Parathyroid adenoma (tissue), 2 donors: ENCODE results near the gene LCN2.
"Not testable (repeated sequence)": the region's sequence is repeated elsewhere in the genome, so short reads cannot be mapped to it uniquely, and the experiment has no call there.

Source experiments
- H2AFZ ChIP-seq: fragments of 300-600 bp; sonication (generic); one replicate; pipeline ENCODE4 v1.7.0; 2017; ENCODE audit warnings: antibody characterized with exemption, mild to moderate bottlenecking
- H3K27ac ChIP-seq: fragments of 300-600 bp; sonication (generic); one replicate; pipeline ENCODE4 v1.7.0; 2017
- H3K27me3 ChIP-seq: fragments of 300-600 bp; sonication (generic); one replicate; pipeline ENCODE4 v1.7.0; 2017; ENCODE audit warnings: low read length; ENCODE audit not compliant: control insufficient read depth, insufficient read depth
- H3K36me3 ChIP-seq: fragments of 300-600 bp; sonication (generic); one replicate; pipeline ENCODE4 v1.7.0; 2017; ENCODE audit warnings: low read length; ENCODE audit not compliant: control insufficient read depth, insufficient read depth
- H3K4me1 ChIP-seq: fragments of 300-600 bp; sonication (generic); one replicate; pipeline ENCODE4 v1.7.0; 2017; ENCODE audit warnings: control low read depth
- H3K4me2 ChIP-seq: fragments of 300-600 bp; sonication (generic); one replicate; pipeline ENCODE4 v1.7.0; 2017; ENCODE audit warnings: low read length
- H3K4me3 ChIP-seq: fragments of 300-600 bp; sonication (generic); one replicate; pipeline ENCODE4 v1.7.0; 2017; ENCODE audit warnings: low read depth, low read length
- H3K79me2 ChIP-seq: fragments of 300-600 bp; sonication (generic); one replicate; pipeline ENCODE4 v1.7.0; 2017; ENCODE audit warnings: control low read depth
- H3K9ac ChIP-seq: fragments of 300-600 bp; sonication (generic); one replicate; pipeline ENCODE4 v1.7.0; 2017; ENCODE audit warnings: mild to moderate bottlenecking
- H3K9me3 ChIP-seq: fragments of 300-600 bp; sonication (generic); one replicate; pipeline ENCODE4 v1.7.0; 2017; ENCODE audit warnings: low read length; ENCODE audit not compliant: control insufficient read depth
- CTCF ChIP-seq: fragments of 300-600 bp; sonication (generic); IDR thresholded peaks from one replicate; pipeline ENCODE4 v1.7.0; 2017; ENCODE audit warnings: antibody characterized with exemption, mild to moderate bottlenecking
- donor health status: primary hyperparathyroidism.

LCN2 gene

GRCh38 chr9:128175726-128176125 lies 26.5 kb downstream of the LCN2 start:
- Histone ChIP-seq H2AFZ (no peak overlapping the region), H3K9me3 (no peaks in the 10 kb centered on the region), H3K79me2 (no peaks in the 10 kb centered on the region), H3K4me2 (no peak overlapping the region), H3K9ac (no peak overlapping the region), H3K4me1 (no peaks in the 10 kb centered on the region), H3K4me3 (no peak overlapping the region), H3K27ac (no peak overlapping the region), H3K27me3 (no peaks in the 10 kb centered on the region), H3K36me3 (no peaks in the 10 kb centered on the region)
- no peak for TF ChIP-seq CTCF

DNA sequence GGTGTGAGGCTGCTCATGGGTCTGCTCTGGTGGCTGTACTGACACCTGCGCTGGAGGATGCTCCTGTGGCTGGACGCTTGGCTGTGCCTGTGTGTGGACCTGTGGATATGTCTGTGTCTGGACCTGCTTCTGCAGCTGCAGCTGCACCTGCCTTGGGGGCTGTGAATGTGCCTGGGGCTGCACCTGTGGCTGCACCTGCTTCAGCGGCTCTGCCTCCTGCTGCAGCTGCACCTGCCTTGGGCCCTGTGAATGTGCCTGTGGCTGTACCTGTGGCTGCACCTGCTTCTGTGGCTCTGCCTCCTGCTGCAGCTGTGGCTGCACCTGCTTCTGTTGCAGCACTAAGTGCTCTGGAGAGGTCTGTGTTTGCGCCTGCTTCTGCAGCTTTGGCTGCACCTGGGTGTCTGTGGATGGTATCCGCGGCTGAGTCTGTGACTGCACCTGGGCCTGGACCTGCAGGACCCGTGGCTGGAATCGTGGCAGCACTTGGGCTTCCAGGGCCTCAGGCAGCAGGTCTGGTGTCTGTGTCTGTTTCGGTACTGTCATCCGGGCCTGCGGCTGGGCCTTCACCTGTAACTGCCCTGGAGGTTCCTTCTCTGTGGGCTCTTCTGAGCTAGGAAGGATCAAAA lies 29.7 kb downstream of the LCN2 start:
- H3K9me3 ChIP-seq, result no peaks in the 10 kb centered on the region
- no peak for TF ChIP-seq CTCF
- no peaks in the 10 kb centered on the region for H3K27me3 ChIP-seq
- no peaks in the 10 kb centered on the region for H3K79me2 ChIP-seq
- no peak overlapping the region for H3K4me3 ChIP-seq
- H3K4me1 ChIP-seq, result no peaks in the 10 kb centered on the region
- no peak overlapping the region for H3K9ac ChIP-seq
- H2AFZ ChIP-seq, result no peak overlapping the region
- no peak overlapping the region for H3K4me2 ChIP-seq
- H3K36me3 ChIP-seq, result no peaks in the 10 kb centered on the region
- H3K27ac ChIP-seq, result no peak overlapping the region

- no peak overlapping the region for H3K27ac ChIP-seq
- no peaks in the 10 kb centered on the region for H3K36me3 ChIP-seq
- TF ChIP-seq CTCF, result no peak
Measured at GRCh38 chr9:128180001-128180400, 30.7 kb downstream of the LCN2 start.

DNA sequence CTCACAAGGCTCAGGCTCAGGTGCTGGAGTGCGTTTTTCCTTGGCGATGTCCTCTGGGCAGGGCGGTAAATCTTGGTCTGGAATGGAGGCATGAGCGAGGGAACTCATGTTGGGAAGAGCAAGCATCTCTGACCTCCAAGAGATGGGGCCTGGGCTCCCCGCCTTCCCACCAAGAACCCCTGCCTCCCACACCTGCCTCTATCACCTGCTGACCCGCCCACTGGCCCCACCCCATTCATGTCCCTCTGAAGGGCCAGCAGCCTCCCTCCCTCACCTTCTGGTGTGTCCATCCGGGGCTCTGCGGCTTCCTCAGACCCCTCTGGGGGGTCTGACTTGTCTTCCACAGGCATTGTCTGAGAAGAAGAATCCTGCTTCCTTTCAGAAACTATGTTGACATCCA lies 31.2 kb downstream of the LCN2 start:
- no peak overlapping the region for H3K9ac ChIP-seq
- no peak for TF ChIP-seq CTCF
- no peaks in the 10 kb centered on the region for H3K36me3 ChIP-seq

More at GRCh38 chr9:128180001-128180400, 30.7 kb downstream of the LCN2 start:
- Histone ChIP-seq H3K9me3 (no peaks in the 10 kb centered on the region), H2AFZ (no peak overlapping the region), H3K79me2 (no peaks in the 10 kb centered on the region), H3K4me2 (no peak overlapping the region), H3K9ac (no peak overlapping the region), H3K4me3 (no peak overlapping the region), H3K4me1 (no peaks in the 10 kb centered on the region), H3K27me3 (no peaks in the 10 kb centered on the region)

DNA sequence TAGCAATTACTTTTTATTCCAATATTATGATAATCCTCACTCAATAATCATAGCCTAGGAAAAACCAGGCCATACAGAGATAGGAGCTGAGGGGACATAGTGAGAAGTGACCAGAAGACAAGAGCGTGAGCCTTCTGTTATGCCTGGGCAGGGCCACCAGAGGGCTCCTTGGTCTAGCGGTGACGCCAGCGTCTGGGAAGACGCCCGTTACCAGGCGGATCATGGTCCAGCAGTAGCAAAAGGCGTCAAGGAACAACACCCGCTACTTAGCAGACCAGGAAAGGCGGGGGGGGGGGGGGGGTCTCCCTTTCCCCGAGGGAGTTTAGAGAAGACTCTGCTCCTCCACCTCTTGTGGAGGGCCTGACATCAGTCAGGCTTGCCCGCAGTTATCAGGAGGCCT lies 32.2 kb downstream of the LCN2 start:
- H3K4me2 ChIP-seq, H3K4me1 ChIP-seq, H3K27ac ChIP-seq, H2AFZ ChIP-seq, H3K79me2 ChIP-seq, H3K27me3 ChIP-seq, H3K9ac ChIP-seq, H3K4me3 ChIP-seq, H3K9me3 ChIP-seq, H3K36me3 ChIP-seq: not testable (repeated sequence)
- TF ChIP-seq CTCF, result peak; percentile 42

More for the DNA sequence above, 31.2 kb downstream of the LCN2 start:
- no peaks in the 10 kb centered on the region for H3K9me3 ChIP-seq
- H3K4me1 ChIP-seq, result no peaks in the 10 kb centered on the region
- H3K27ac ChIP-seq, result no peak overlapping the region
- H3K27me3 ChIP-seq, result no peaks in the 10 kb centered on the region
- H3K4me3 ChIP-seq, result no peak overlapping the region
- H3K4me2 ChIP-seq, result no peak overlapping the region
- H3K79me2 ChIP-seq, result no peaks in the 10 kb centered on the region
- no peak overlapping the region for H2AFZ ChIP-seq
